ENCODE measurements around the gene CHST7.
A peak's percentile ranks its signal among the peaks of the same experiment; 100 is the strongest.
"Not testable (repeated sequence)": the region's sequence is repeated elsewhere in the genome, so short reads cannot be mapped to it uniquely, and the experiment has no call there.

Gene CHST7

GRCh38 chrX:46573331-46573891, at the start of gene CHST7:
CHST7 (plus strand) TSS chrX:46573765; CDS start chrX:46573932, 167 bp downstream.
- peak; percentile 45 for DNase-seq (ENCODE audit: low spot score)

GRCh38 chrX:46528640-46529039, 44.9 kb upstream of the CHST7 start:
- not testable (repeated sequence) for DNase-seq (ENCODE audit: low spot score)

GRCh38 chrX:46529740-46530403, 43.7 kb upstream of the CHST7 start:
- DNase-seq (ENCODE audit: low spot score): not testable (repeated sequence)

GRCh38 chrX:46530404-46530908, 43.1 kb upstream of the CHST7 start:
- not testable (repeated sequence) for DNase-seq (ENCODE audit: low spot score)

- no peak for DNase-seq (ENCODE audit: low spot score)
These were observed 42.1 kb upstream of the CHST7 start for GRCh38 chrX:46531442-46531841.

- DNase-seq (ENCODE audit: low spot score): no peak
These were observed 30.1 kb upstream of the CHST7 start for GRCh38 chrX:46543441-46543840.

- DNase-seq (ENCODE audit: low spot score): not testable (repeated sequence)
These were observed 29.0 kb upstream of the CHST7 start for GRCh38 chrX:46544527-46544926.

- peak; percentile 91 for DNase-seq (ENCODE audit: low spot score)
These were observed 28.2 kb upstream of the CHST7 start, which contains the start of gene ZNF674 for GRCh38 chrX:46545111-46546005. ZNF674 (minus strand) TSS chrX:46545421; CDS start chrX:46542087, 3,334 bp downstream.

GRCh38 chrX:46547857-46548256, 25.7 kb upstream of the CHST7 start:
- DNase-seq (ENCODE audit: low spot score): no peak

- no peak for DNase-seq (ENCODE audit: low spot score)
These were observed 23.7 kb upstream of the CHST7 start for GRCh38 chrX:46549914-46550313.

GRCh38 chrX:46551494-46552128, 22.0 kb upstream of the CHST7 start:
- no peak for DNase-seq (ENCODE audit: low spot score)

GRCh38 chrX:46553935-46554334, 19.6 kb upstream of the CHST7 start:
- DNase-seq (ENCODE audit: low spot score): no peak

GRCh38 chrX:46554942-46555341, 18.6 kb upstream of the CHST7 start:
- DNase-seq (ENCODE audit: low spot score): no peak

- DNase-seq (ENCODE audit: low spot score): no peak
These were observed 14.5 kb upstream of the CHST7 start for GRCh38 chrX:46559062-46559461.

- DNase-seq (ENCODE audit: low spot score): peak; percentile 55
These were observed 11.5 kb upstream of the CHST7 start for GRCh38 chrX:46561824-46562657.

GRCh38 chrX:46567388-46567787, 6.2 kb upstream of the CHST7 start:
- no peak for DNase-seq (ENCODE audit: low spot score)

- DNase-seq (ENCODE audit: low spot score): no peak
These were observed 3.9 kb upstream of the CHST7 start for GRCh38 chrX:46569621-46570020.

- DNase-seq (ENCODE audit: low spot score): peak; percentile 64
These were observed 1.9 kb upstream of the CHST7 start for GRCh38 chrX:46571423-46572339.

- DNase-seq (ENCODE audit: low spot score): peak; percentile 39
These were observed 1.1 kb upstream of the CHST7 start for GRCh38 chrX:46572340-46572936.

Data from activated CD4-positive, alpha-beta T cell treated with anti-CD3 and anti-CD28 coated beads, Interleukin-2, Interleukin-4, amounts not matched to agents 100 ng/mL and 50 ng/mL, durations not matched to agents 16 hours and 8 hours (primary cell).